Activated T-cell treated with anti-CD3 and anti-CD28 coated beads for 24 hours (primary cell): ENCODE data around the gene ELP1.

Experiments
- DNase-seq: peaks from one replicate; pipeline ENCODE4 v3.0.0-alpha.2; 2020; ENCODE audit warnings: low read depth

ELP1 gene

GRCh38 chr9:108883085-108883484 lies 50.8 kb downstream of the ELP1 start:
- DNase-seq: no peak

GRCh38 chr9:108882052-108882888 lies 51.7 kb downstream of the ELP1 start:
- DNase-seq: no peak

- DNase-seq: no peak
These were observed 53.1 kb downstream of the ELP1 start for GRCh38 chr9:108880738-108881316.

- no peak for DNase-seq
These were observed 56.4 kb downstream of the ELP1 start for GRCh38 chr9:108877524-108877923.

- DNase-seq: no peak
These were observed 57.5 kb downstream of the ELP1 start for GRCh38 chr9:108876425-108876824.

- DNase-seq: no peak
These were observed 59.7 kb downstream of the ELP1 start for GRCh38 chr9:108874058-108874788.

GRCh38 chr9:108869092-108869725 lies 64.7 kb downstream of the ELP1 start:
- DNase-seq: no peak

GRCh38 chr9:108867829-108868228 lies 66.1 kb downstream of the ELP1 start:
- no peak for DNase-seq

- DNase-seq: no peak
These were observed 66.8 kb downstream of the ELP1 start for GRCh38 chr9:108867116-108867515.

GRCh38 chr9:108866001-108866420 lies 67.9 kb downstream of the ELP1 start:
- DNase-seq: no peak

GRCh38 chr9:108865037-108865436 lies 68.9 kb downstream of the ELP1 start:
- DNase-seq: no peak

GRCh38 chr9:108864446-108864845 lies 69.5 kb downstream of the ELP1 start:
- DNase-seq: no peak

- DNase-seq: no peak
These were observed 70.0 kb downstream of the ELP1 start for GRCh38 chr9:108863891-108864290.

GRCh38 chr9:108861997-108862396 lies 71.9 kb downstream of the ELP1 start, which contains the start of gene ACTL7A:
ACTL7A (plus strand) TSS chr9:108862266; CDS start chr9:108862323, 57 bp downstream.
- DNase-seq: no peak

- no peak for DNase-seq
These were observed 72.5 kb downstream of the ELP1 start for GRCh38 chr9:108861464-108861863.

GRCh38 chr9:108860764-108861163 lies 73.2 kb downstream of the ELP1 start:
- DNase-seq: no peak

GRCh38 chr9:108860354-108860753 lies 73.6 kb downstream of the ELP1 start:
- no peak for DNase-seq

GRCh38 chr9:108859459-108860114 lies 74.3 kb downstream of the ELP1 start:
- no peak for DNase-seq

GRCh38 chr9:108857572-108857971 lies 76.4 kb downstream of the ELP1 start:
- DNase-seq: no peak

GRCh38 chr9:108855888-108856287 lies 78.0 kb downstream of the ELP1 start, which contains the start of gene ACTL7B:
ACTL7B (minus strand) TSS chr9:108855986; CDS start chr9:108855930, 56 bp downstream.
- DNase-seq: no peak

GRCh38 chr9:108855529-108855886 lies 78.4 kb downstream of the ELP1 start:
- no peak for DNase-seq
